ENCODE data around the gene TXNRD2.
"Not testable (repeated sequence)": the region's sequence is repeated elsewhere in the genome, so short reads cannot be mapped to it uniquely, and the experiment has no call there.

Gene TXNRD2

GRCh38 chr22:19888131-19888746 is 53.4 kb downstream of the TXNRD2 start:
- no peak for DNase-seq

- DNase-seq = no peak
Measured at GRCh38 chr22:19887256-19887985, 54.2 kb downstream of the TXNRD2 start.

- peak; percentile 76 for DNase-seq
Measured at GRCh38 chr22:19886605-19887255, 54.9 kb downstream of the TXNRD2 start.

GRCh38 chr22:19885841-19886592 is 55.6 kb downstream of the TXNRD2 start:
- peak; percentile 28 for DNase-seq

- peak; percentile 57 for DNase-seq
Measured at GRCh38 chr22:19884954-19885751, 56.5 kb downstream of the TXNRD2 start.

- no peak for DNase-seq
Measured at GRCh38 chr22:19884161-19884953, 57.3 kb downstream of the TXNRD2 start.

- not testable (repeated sequence) for DNase-seq
Measured at GRCh38 chr22:19883446-19883845, 58.2 kb downstream of the TXNRD2 start.

GRCh38 chr22:19882446-19883381 is 58.9 kb downstream of the TXNRD2 start:
- DNase-seq = no peak

GRCh38 chr22:19880786-19881569 is 60.6 kb downstream of the TXNRD2 start:
- peak; percentile 99 for DNase-seq

GRCh38 chr22:19879992-19880785 is 61.4 kb downstream of the TXNRD2 start:
- DNase-seq = no peak

GRCh38 chr22:19879643-19879991 is 62.0 kb downstream of the TXNRD2 start:
- no peak for DNase-seq

GRCh38 chr22:19879246-19879570 is 62.4 kb downstream of the TXNRD2 start:
- no peak for DNase-seq

GRCh38 chr22:19878461-19879245 is 63.0 kb downstream of the TXNRD2 start:
- peak; percentile 54 for DNase-seq

- DNase-seq = peak; percentile 81
Measured at GRCh38 chr22:19877626-19878339, 63.8 kb downstream of the TXNRD2 start.

GRCh38 chr22:19876941-19877625 is 64.5 kb downstream of the TXNRD2 start:
- DNase-seq = no peak

GRCh38 chr22:19876314-19876940 is 65.2 kb downstream of the TXNRD2 start:
- no peak for DNase-seq

Measured in fibroblast of skin of scalp (primary cell).